GM12878 (cell line): ENCODE measurements around the gene CYP26A1. TPM values are rescaled to one million over a fixed set of nuclear protein-coding genes. Genes with fewer than 3 reads are reported as not detected.
A peak's percentile ranks its signal among the peaks of the same experiment; 100 is the strongest.

Source experiments
- ATAC-seq: fragments of 200-7000 bp; cut with Tn5 transposase; 3 replicates; pipeline ENCODE4 v1.9.1; 2020; ENCODE audit warnings: mild to moderate bottlenecking, moderate library complexity
- BruUV-seq: library from RNA; stranded (reverse); fragments of 400-500 nt; replicated peaks from 2 replicates; lab custom pipeline; 2021; lab: Mats Ljungman, UMichigan
- CTCF ChIA-PET: fragments of 300-600 bp; sonication (Branson Sonifier 250); formaldehyde crosslinking; extraction: SDS; loops from one replicate; lab custom pipeline; 2021; ENCODE audit warnings: inconsistent platforms; lab: Yijun Ruan, JAX
- POLR2A ChIA-PET: fragments of 350-600 bp; formaldehyde crosslinking; extraction: SDS; loops from one replicate; lab custom pipeline; 2021; ENCODE audit warnings: inconsistent platforms; lab: Charles Lee
- RAD21 ChIA-PET: fragments of 300-600 bp; sonication (Branson Sonifier 250); formaldehyde crosslinking; loops from one replicate; lab custom pipeline; 2023; ENCODE audit warnings: antibody characterized with exemption; ENCODE audit not compliant: unreplicated experiment; lab: Charles Lee
- SMC1A ChIA-PET: fragments of 300-600 bp; sonication (Branson Sonifier 250); formaldehyde crosslinking; loops from one replicate; lab custom pipeline; 2023; ENCODE audit not compliant: unreplicated experiment, uncharacterized antibody; lab: Charles Lee
- DNase-seq: peaks from one replicate; pipeline ENCODE4 v3.0.0-alpha.2; 2011; ENCODE audit warnings: low read depth, low spot score
- FAIRE-seq: peaks from 3 replicates; lab custom pipeline; 2011; peaks lifted over from hg19 to GRCh38; lab: Jason Lieb, UNC
- H2AFZ ChIP-seq: 2 replicates; pipeline ENCODE4 v1.6.0; 2011; ENCODE audit warnings: low read depth, low read length, control low read depth; ENCODE audit not compliant: control insufficient read depth
- H3K27ac ChIP-seq: 2 replicates; pipeline ENCODE4 v1.5.1; 2011; ENCODE audit warnings: control low read depth; ENCODE audit not compliant: control insufficient read depth, insufficient read depth
- H3K27me3 ChIP-seq, 2 experiments: replicated peaks in 1 of 2; 2 replicates each; pipeline versions ENCODE4 v1.6.0 to v1.6.1; 2011; ENCODE audit warnings: low read length in 1 of 2; ENCODE audit not compliant: control insufficient read depth in 2 of 2, insufficient read depth in 2 of 2
- H3K36me3 ChIP-seq, 2 experiments: 2 replicates each; pipeline ENCODE4 v1.5.1; 2011; ENCODE audit warnings: low read length in 1 of 2; ENCODE audit not compliant: control insufficient read depth in 2 of 2, insufficient read depth in 2 of 2
- H3K4me1 ChIP-seq: 2 replicates; pipeline ENCODE4 v1.6.1; 2011; ENCODE audit warnings: mild to moderate bottlenecking, low read length, moderate library complexity, mixed read lengths; ENCODE audit not compliant: control insufficient read depth, insufficient read depth
- H3K4me2 ChIP-seq: 2 replicates; pipeline ENCODE4 v1.6.0; 2011; ENCODE audit warnings: control low read depth; ENCODE audit not compliant: control insufficient read depth, insufficient read depth
- H3K4me3 ChIP-seq: fragments of 200-600 bp; sonication (generic); 2 replicates; pipeline ENCODE4 v1.5.1; 2016
- H3K79me2 ChIP-seq: 2 replicates; pipeline ENCODE4 v1.6.0; 2011; ENCODE audit warnings: low read length; ENCODE audit not compliant: control insufficient read depth, insufficient read depth
- H3K9ac ChIP-seq: 2 replicates; pipeline ENCODE4 v1.8.0; 2011; ENCODE audit warnings: low read length, control low read depth, mixed read lengths; ENCODE audit not compliant: control insufficient read depth, insufficient read depth
- H3K9me3 ChIP-seq: replicated peaks from 3 replicates; pipeline ENCODE4 v1.5.1; 2011; ENCODE audit warnings: mild to moderate bottlenecking, low read length; ENCODE audit not compliant: control insufficient read depth, insufficient read depth
- H4K20me1 ChIP-seq: 2 replicates; pipeline ENCODE4 v1.6.0; 2011; ENCODE audit not compliant: control insufficient read depth, insufficient read depth
- CBFB ChIP-seq: IDR thresholded peaks from 2 replicates; pipeline ENCODE4 v1.6.1; 2016; ENCODE audit warnings: antibody characterized with exemption, low read depth
- CBX3 ChIP-seq: fragments of 200-600 bp; sonication (generic); IDR thresholded peaks from 2 replicates; pipeline ENCODE4 v1.6.1; 2016; ENCODE audit warnings: low read depth, borderline replicate concordance
- CEBPB ChIP-seq, 2 experiments: fragments of 150-350 bp in 1 of 2; IDR thresholded peaks; 2 replicates each; pipeline ENCODE4 v1.6.1; 2012 to 2014; ENCODE audit warnings: low read depth in 2 of 2, low read length in 2 of 2, borderline replicate concordance in 1 of 2, inconsistent platforms in 1 of 2
- CTCF ChIP-seq, 3 experiments: IDR thresholded peaks in 2 of 3; conservative IDR thresholded peaks in 1 of 3; 2 replicates each; pipeline ENCODE4 v1.5.1; 2011; ENCODE audit warnings: low read depth in 3 of 3, low read length in 3 of 3, mild to moderate bottlenecking in 3 of 3, control low read depth in 2 of 3, moderate library complexity in 2 of 3, inconsistent platforms in 1 of 3, mixed read lengths in 1 of 3; ENCODE audit not compliant: control insufficient read depth in 2 of 3, insufficient read depth in 1 of 3; ENCODE audit errors: extremely low read depth in 1 of 3
- FOS ChIP-seq: IDR thresholded peaks from 3 replicates; pipeline ENCODE4 v1.6.1; 2011; ENCODE audit warnings: borderline replicate concordance; ENCODE audit not compliant: insufficient read length; ENCODE audit errors: extremely low read depth
- HCFC1 ChIP-seq: fragments of 150-350 bp; IDR thresholded peaks from 2 replicates; pipeline ENCODE4 v1.6.1; 2014; ENCODE audit warnings: low read length
- IRF4 ChIP-seq: IDR thresholded peaks from 2 replicates; pipeline ENCODE4 v1.6.1; 2011; ENCODE audit warnings: low read depth, low read length
- MTA2 ChIP-seq: fragments of 450-650 bp; IDR thresholded peaks from 2 replicates; pipeline ENCODE4 v1.6.1; 2016; ENCODE audit warnings: low read depth, mild to moderate bottlenecking, moderate library complexity
- NFIC ChIP-seq: IDR thresholded peaks from 2 replicates; pipeline ENCODE4 v1.6.1; 2012; ENCODE audit warnings: low read depth, mild to moderate bottlenecking, inconsistent platforms, low read length, moderate library complexity
- RAD21 ChIP-seq: IDR thresholded peaks from 2 replicates; pipeline ENCODE4 v1.6.1; 2011; ENCODE audit warnings: mild to moderate bottlenecking, low read depth, low read length, moderate library complexity; ENCODE audit not compliant: insufficient read depth
- SMC3 ChIP-seq: IDR thresholded peaks from 2 replicates; pipeline ENCODE4 v1.6.1; 2011; ENCODE audit warnings: low read length, improper control_type of control experiment, borderline replicate concordance
- TCF12 ChIP-seq: IDR thresholded peaks from 2 replicates; pipeline ENCODE4 v1.6.1; 2011; ENCODE audit warnings: low read depth, mild to moderate bottlenecking, low read length
- TCF7 ChIP-seq: IDR thresholded peaks from 2 replicates; pipeline ENCODE4 v1.6.1; 2014; ENCODE audit warnings: antibody characterized with exemption, borderline replicate concordance
- ZBED1 ChIP-seq: IDR thresholded peaks from 2 replicates; pipeline ENCODE4 v1.6.1; 2016; ENCODE audit warnings: borderline replicate concordance
- WGBS: methylation state at CpG from one replicate; pipeline ENCODE4 v1.1.6; 2016; ENCODE audit warnings: low lambda C conversion rate; ENCODE audit not compliant: insufficient replicate concordance, insufficient coverage; ENCODE audit errors: missing lambda C conversion rate; 5-methylcytosine and 5-hydroxymethylcytosine counted together
- in situ Hi-C: fragments of 300-500 bp; cut with MboI; formaldehyde crosslinking; loops from 9 replicates; pipeline ENCODE4 v1.14.3; 2018; ENCODE audit warnings: mixed read lengths
- intact Hi-C: fragments of 100-400 bp; cut with micrococcal nuclease; formaldehyde crosslinking; loops from one replicate; pipeline ENCODE4 v1.14.2; 2022; ENCODE audit not compliant: unreplicated experiment
- polyA plus RNA-seq, 11 experiments: library from polyadenylated mRNA; depleted of rRNA in 4 of 11; unstranded in 6 of 11; stranded (reverse) in 5 of 11; fragments of >200 nt; fragmentation: Nextera tagmentation in 4 of 11; fragmentation: Illumina TruSeq in 1 of 11; extraction: Ambion mirVana in 4 of 11; extraction: Trizol in 1 of 11; gene quantifications; 1 replicate in 1 of 11; 2 replicates in 10 of 11; pipeline versions ENCODE4 v1.2.1 to v1.2.3, GENCODE V29; 2011 to 2016; ENCODE audit warnings: inconsistent platforms in 2 of 11, missing spikeins in 2 of 11, low read depth in 1 of 11
- total RNA-seq, 4 experiments: library from RNA; depleted of rRNA in 3 of 4; stranded (reverse); fragments of >200 nt in 3 of 4; fragmentation: Illumina TruSeq in 1 of 4; extraction: Trizol in 1 of 4; gene quantifications; 2 replicates each; pipeline versions ENCODE4 v1.2.1 to v1.2.3, GENCODE V29; 2013 to 2021

The CYP26A1 gene
- total and polyA plus RNA-seq, 10 of the 15 experiments (the other 5 are each of a cell fraction or from before 2014, with no cell fraction given) = not detected

DNA sequence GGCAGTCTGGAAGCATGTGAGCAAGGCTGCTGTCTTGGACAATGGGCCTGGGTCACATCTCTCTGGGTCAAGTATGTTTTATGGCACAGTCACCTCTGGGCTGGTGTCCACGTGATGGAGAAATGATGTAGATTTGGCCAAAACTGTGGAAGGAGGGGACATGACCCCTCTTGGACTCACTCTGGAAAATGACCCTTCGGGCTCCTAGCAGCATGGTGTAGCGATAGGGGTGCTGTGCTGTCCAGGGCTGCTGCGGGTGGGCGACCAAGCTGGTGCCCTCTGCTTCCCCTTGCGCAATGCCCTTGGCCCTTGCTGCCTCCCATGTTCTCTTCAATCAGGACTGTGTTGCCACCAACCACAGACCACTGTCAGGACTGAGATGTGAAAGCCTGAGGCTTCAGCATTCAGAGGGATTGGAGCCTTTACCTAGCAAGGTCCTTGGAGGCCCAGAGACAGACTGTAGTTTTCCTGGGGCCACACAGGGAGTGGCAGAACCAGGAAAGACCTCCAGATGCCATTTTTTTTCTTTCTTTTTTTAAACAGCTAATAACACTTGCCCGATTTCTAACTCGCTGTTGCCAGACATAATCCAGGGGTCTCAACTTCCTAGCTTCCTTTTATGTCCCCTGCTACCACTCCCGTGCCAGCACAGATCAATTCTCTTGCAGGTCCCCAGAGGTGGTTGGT lies 6.1 kb downstream of the CYP26A1 start (continued):
- no peak for TF ChIP-seq MTA2
- TF ChIP-seq TCF7 = no peak
- no peak for TF ChIP-seq FOS
- no peak for TF ChIP-seq CBX3
- no peak for TF ChIP-seq IRF4

- POLR2A ChIA-PET = no interaction called here
- TF ChIP-seq CEBPB (IDR thresholded peaks at IDR 0.05; ENCODE audit: borderline replicate concordance in 1 of 2, low read depth in 2 of 2, low read length in 2 of 2) (no peak), RAD21 (peak; percentile 90), SMC3 (peak; percentile 94), CTCF (IDR thresholded peaks at IDR 0.05 in 2 of 3, conservative IDR thresholded peaks at IDR 0.05 in 1 of 3; ENCODE audit: control insufficient read depth in 2 of 3, extremely low read depth in 1 of 3, insufficient read depth in 1 of 3, low read depth in 3 of 3, low read length in 3 of 3) (peak; percentile 76 to 85 (median 83)), HCFC1 (no peak), MTA2 (no peak), TCF12 (no peak), NFIC (no peak), IRF4 (no peak), CBFB (0 out of 2 replicates have a peak, but pooled peaks have one; percentile 24), ZBED1 (no peak)
- no peak overlapping the region for H2AFZ ChIP-seq
- no peak for DNase-seq
- no peaks in the 10 kb centered on the region; the same call in 1 of the 2 replicates for H4K20me1 ChIP-seq
- no peak overlapping the region for H3K4me2 ChIP-seq
- RAD21 ChIA-PET = interaction anchor here (1.1 to 2.0 kb wide), 2 partner anchors 209 to 272 kb away, joined by 3 to 7 read pairs; no protein-coding TSS in a partner anchor
- FAIRE-seq = peak; percentile 97
- in situ Hi-C loops (loop anchor here (5.0 kb wide), 2 partner anchors 212 to 272 kb away; no protein-coding TSS in a partner anchor), intact Hi-C loops (loop anchor here (1.0 to 5.0 kb wide), 5 partner anchors 35 to 272 kb away; no protein-coding TSS in a partner anchor)
- no peak overlapping the region for H3K27ac ChIP-seq
- no peak overlapping the region for H3K4me3 ChIP-seq
- H3K4me1 ChIP-seq = peaks cover 5% of the 10 kb centered on the region
- H3K27me3 ChIP-seq = peaks cover 4 to 5% of the 10 kb centered on the region in 2 experiments; a peak in 2 of 4 replicates
- no peak overlapping the region for H3K9ac ChIP-seq
- SMC1A ChIA-PET = interaction anchor here (0.5 to 1.2 kb wide), 5 partner anchors 31 to 886 kb away, joined by 3 to 4 read pairs (median 3); no protein-coding TSS in a partner anchor
- WGBS = 46% methylated on average over 22 of the region's 22 CpGs
- CTCF ChIA-PET = interaction anchor here (0.7 to 6.3 kb wide), 12 partner anchors 15 to 402 kb away, joined by 3 to 44 read pairs (median 4); partner anchors contain the start of gene MYOF
- no peaks in the 10 kb centered on the region for H3K36me3 ChIP-seq
- no TSS peak for BruUV-seq
- ATAC-seq = peak; percentile 87
- no peaks in the 10 kb centered on the region for H3K79me2 ChIP-seq
- H3K9me3 ChIP-seq = no peaks in the 10 kb centered on the region
Observed at GRCh38 chr10:93080350-93081046, 6.8 kb downstream of the CYP26A1 start.
